IPS DF 19.7 (cell line): ENCODE results near the gene SPRED2.

Experiments
- DNase-seq: peaks from one replicate; pipeline ENCODE4 v3.0.0-alpha.2; 2013; ENCODE audit warnings: low read depth, low spot score

Gene SPRED2, protein sequence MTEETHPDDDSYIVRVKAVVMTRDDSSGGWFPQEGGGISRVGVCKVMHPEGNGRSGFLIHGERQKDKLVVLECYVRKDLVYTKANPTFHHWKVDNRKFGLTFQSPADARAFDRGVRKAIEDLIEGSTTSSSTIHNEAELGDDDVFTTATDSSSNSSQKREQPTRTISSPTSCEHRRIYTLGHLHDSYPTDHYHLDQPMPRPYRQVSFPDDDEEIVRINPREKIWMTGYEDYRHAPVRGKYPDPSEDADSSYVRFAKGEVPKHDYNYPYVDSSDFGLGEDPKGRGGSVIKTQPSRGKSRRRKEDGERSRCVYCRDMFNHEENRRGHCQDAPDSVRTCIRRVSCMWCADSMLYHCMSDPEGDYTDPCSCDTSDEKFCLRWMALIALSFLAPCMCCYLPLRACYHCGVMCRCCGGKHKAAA

DNA sequence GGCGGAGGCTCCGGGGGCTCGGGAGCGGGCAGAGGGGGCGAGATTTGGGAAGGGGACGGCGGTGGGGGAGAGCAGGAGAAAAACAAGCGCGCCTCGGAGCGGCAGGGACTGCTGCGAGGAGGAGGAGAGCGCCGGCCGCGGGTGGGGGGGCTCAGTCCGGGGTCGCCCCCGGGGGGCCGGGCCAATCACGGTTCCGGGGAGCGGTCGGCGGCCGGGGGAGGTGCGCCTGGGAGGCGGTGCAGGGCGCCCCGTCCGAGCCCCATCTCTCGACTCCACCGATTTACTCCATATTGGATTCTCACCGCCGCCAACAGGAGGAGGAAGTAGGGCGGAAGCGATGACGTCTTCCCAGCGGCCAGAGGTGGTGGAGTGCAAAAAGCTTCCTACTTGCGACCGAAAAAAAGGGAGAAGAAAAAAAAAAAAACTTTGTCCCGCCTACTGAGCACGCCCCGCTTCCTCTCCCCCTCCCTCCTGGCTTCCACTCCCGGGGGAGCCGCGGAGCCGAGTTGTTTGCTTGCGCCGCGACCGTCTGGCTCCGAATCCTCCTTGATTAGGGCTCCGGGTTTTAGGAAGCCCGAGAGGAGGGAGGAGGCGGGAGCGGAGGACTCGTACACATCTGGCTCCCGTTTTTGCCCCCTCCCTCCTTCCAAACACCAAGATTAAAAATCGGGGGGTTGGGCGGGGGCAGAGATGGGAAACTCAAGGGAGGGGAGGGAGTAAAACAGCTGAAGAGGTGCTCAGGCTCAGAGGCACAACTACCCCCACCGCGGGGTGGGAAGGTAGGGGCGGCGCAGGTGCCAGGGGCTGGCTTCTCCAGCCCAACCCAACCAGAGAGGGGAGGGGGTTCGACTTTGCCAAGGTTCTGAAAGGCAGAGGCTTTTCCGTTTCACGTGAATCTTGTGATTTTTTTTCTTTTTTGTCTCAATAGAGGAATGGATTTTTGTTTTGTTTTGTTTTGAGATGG, at the start of gene SPRED2:
Gene SPRED2, minus strand, starts transcription at position 373 of the 964 bp plus-strand sequence. CDS start 612 bp downstream, outside the sequence.
- peak; percentile 85 for DNase-seq

- DNase-seq = no peak
Measured at GRCh38 chr2:65481961-65482360, 49.6 kb upstream of the SPRED2 start.

DNA sequence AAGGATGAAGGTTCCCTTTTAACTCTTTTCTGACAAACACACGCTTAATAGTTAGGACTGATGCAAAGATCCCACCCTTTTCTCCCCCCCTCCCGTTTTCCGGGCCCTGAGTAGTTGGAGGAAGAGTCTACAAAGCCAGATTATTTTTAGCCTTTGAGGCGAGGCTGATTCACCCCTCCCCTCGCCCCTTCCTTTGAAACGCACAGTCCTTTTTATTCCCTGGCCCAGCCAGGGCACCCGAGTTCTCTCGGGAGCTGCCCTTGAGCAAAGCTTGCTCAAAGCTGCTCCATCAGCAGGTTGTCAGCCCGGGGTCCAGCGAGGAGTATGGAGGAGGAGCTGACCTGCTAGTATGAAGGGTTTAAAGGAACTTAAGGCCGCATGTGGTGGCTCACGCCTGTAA, 47.1 kb upstream of the SPRED2 start:
- DNase-seq = no peak

DNA sequence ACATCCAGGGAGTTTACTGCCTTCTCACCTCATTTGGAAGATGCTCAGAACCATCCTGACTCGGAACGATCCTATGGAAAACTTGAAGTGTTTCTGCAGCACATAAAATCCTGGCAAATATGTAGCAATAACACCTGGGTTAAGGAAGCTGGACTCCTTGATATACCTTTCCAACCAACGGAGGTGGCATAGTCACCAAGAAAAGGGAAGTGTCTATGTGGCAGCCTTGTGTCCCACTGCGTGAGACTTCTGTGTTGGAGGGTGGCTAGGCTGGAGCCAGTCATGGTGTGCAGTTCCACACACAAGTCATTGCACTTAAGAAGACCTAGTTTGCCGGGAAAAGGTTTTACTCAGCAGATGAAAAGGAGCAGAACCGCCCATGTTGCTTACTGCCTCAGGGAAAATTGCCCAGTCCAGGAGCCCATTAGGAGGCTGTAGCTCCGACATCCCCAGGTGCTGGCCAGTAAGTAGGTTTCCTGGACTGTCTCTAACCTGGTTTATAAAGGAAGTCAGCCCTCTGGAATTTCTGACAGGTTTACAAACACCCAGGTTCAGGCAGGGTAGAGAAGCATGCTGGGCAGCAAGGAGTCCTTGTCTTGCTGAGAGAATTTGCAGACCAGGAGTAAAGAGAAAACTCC, 46.2 kb upstream of the SPRED2 start:
- no peak for DNase-seq

GRCh38 chr2:65477590-65477989, 45.2 kb upstream of the SPRED2 start:
- DNase-seq = no peak

DNA sequence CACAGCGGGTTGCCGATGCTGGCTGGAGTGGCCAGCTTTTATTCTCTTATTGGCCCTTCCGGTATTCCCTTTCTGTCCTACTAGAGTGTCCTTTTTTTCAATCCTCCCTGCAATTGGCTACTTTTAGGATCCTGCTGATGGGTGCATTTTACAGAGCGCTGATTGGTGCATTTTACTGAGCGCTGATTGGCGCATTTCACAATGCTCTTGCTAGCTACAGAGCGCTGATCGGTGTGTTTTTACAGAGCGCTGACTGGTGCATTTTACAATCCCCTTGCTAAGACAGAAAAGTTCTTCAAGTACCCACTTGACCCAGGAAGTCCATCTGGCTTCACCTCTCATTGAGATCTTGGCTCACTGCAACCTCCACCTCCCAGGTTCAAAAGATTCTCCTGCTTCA, 44.4 kb upstream of the SPRED2 start:
- no peak for DNase-seq

- no peak for DNase-seq
Measured at GRCh38 chr2:65475000-65475399, 42.6 kb upstream of the SPRED2 start.

DNA sequence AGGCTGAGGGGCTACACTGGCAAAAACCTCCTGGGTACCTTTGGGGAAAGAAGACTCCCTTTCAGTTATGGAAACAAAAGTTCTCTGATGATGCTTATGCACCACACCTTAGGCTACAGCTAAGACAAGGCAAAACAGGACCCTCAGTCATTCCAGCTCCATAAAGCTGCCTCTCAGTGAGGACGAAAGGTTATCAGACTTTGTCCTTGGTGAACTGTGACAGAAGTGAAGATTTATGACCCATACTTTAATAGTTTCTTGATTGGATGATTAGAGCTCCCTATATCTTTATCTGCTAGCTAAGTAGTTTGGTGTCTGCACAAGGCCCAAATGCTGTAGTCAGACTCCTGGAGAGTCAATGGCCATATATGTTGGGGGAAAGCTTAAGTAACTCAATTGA, 40.6 kb upstream of the SPRED2 start:
- DNase-seq = no peak

GRCh38 chr2:65471409-65471808, 39.0 kb upstream of the SPRED2 start:
- no peak for DNase-seq

DNA sequence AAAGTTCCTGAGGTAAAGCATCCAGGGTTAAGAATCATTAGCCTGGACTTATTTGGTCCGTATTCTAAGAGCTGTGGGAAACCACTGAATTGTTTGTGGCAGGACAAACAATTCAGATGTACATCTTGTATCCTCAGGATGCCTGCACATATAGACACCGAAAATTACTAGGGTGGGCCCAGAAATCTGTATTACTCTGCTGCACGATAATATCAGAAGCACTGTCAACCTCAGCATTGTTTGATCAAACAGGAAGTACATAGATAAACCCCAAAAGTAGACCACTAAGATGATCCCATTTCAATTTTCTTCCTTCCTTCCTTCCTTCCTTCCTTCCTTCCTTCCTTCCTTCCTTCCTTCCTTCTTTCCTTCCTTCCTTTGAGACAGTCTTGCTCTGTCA, 34.2 kb upstream of the SPRED2 start:
- DNase-seq = no peak

DNA sequence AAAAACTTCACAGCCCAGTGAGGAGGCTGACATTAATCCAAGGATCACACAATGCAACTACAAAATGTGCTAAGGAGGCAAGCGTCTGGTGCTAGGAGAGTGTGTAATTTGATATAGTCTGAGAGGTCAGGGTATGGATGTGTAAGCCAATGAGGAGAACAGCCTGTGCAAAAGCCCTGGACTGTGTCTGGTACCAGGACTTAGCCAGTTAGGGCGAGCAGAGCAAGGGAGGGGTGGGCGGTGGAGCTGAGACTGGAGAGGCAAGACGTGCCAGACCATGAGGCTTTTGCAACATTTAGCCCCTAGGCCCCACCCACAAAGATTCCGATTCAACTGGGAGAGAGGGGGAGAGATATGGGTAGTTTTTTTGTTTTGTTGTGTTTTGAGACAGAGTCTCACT, 33.5 kb upstream of the SPRED2 start:
- no peak for DNase-seq

DNA sequence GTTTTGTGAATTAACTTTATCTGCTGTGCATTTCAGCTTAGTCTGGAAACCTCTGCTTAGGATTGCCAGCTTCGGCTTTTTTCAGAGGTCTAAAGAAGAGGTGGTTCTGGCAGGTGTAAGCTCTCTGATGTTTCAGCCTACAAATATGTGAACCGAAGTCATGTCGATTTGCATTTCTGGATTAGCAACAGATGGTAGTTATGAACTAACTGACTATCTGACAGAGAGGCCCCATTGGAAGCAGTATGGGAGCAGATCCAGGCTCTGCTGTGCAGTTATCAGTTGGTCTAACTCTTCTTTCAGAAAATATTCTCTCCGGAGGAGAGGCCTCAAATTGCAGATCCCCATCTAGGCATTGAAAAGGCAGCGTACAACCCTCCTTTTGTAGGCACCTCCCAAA, 32.7 kb upstream of the SPRED2 start:
- no peak for DNase-seq

DNA sequence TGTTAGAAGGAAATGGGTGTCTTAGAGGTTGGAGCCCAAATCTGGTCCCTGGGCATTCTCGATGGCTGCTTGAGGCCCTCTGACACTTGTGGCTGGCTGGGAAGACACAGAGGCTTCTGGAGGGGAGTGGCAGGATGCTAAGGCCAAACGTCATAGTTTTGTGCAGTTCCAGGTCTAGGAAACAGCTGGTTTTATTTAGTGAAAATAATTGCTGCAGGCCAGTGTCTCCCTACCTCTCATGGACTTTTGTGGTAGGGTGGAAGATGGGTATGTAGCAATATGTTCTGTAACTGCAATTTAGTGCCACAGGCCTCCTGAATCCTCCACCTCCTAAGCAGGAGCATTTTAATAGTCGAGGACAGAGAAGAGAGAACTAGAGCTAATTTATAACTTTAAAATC, 32.2 kb upstream of the SPRED2 start:
- DNase-seq = no peak

DNA sequence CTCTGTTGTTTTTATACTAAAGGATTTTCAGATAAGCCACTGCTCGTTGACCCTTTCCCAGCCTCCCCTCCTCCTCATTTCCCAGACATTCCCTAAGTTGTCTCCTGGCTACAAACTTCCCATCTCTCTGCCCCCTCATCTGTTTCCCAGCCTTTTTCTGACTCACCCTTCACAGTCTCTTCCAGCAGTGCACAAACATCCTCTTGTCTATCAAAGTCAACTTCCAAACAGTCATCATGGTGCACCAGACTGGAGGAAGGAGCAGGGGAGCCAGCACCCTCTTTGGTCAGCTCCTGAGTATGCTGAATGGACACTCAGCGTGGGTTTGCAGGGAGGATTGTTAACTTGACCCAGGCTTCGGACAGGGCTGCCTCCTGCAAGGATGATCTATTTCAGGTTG, 26.6 kb upstream of the SPRED2 start:
- no peak for DNase-seq

DNA sequence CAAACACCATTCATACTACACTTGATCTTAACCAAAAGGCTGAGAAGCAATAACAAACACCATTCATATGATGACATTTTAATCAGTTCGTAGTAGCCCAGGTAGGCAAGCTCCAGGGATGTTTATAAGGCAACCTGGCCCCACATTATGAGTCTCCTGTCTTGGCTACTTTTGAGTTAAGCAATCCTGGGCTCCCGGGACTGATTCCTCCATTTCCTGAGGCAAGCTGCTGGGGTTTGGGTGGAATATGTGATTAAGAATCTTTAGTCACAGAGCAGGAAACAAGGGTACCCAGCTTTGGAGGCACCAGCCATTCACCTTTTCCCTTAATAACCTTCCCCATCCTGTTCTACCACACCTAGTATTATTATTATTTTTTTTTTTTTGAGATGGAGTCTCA, 24.5 kb upstream of the SPRED2 start:
- no peak for DNase-seq

DNA sequence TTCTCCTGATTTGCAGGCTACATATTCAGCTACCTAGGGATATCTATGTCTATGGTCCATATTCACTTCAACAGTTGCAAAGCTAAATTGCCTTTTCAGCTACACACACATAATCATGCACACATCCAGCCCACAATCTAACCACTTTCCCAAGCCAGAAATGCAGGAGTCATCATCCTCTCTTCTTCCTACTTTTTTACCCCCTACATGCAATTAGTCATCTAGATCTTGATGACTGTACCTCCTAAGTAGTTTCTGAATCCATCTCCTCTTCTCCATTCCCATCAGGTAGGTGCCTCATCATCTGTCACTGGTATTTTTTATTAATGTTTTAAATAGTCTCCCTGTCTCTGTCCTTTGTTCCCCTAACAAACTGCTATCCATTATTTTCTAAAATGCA, 23.7 kb upstream of the SPRED2 start:
- DNase-seq = no peak

DNA sequence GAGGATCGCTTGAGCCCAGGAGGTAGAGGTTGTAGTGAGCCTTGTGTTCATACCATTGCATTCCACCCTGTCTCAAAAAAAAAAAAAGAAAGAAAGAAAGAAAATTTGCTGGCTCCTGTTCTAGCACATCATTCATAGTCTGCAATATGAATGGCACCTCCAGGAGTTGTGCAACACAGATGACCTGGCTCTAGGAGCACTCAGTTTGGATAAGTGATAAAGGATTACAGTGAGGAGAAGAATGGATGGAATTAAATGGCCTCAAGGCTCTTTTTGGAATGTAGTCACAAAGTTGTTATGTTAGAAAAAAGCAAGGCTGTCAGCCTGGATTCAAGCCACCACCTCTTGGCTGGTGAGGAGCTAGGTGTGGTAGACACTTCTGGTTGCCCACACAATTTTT, 21.5 kb upstream of the SPRED2 start:
- DNase-seq = no peak

DNA sequence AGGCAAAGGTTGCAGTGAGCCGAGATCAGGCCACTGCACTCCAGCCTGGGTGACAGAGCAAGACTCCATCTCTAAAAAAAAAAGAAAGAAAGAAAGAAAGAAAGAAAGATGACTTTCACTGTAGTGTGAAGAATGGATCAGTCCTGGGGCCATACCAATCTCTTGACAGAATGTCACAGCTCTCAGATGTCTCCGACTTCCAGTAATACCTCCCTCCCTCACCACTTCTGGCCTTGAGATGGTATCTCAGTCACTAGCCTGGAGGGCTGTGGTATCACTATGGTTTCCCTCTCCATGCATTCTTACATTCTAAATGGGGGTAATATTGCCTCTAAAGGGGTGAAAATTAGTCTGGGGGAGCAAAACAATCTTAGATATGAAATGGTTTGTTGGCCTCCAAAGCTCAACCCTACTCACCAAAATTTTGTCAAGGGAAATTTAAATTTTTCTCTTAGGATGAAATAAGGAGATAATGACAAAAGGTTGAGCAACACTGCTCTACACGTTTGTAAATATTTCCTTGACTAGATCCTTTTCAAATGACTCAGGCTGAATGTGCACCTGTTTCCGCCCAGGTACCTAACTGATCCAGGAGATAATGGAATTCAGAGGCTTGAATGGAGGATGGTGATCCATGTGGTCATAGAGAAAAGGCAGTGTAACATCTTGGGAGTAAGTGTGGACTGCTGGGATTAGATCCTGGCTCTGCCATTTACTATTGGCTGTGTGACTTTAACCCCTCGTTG, 19.9 kb upstream of the SPRED2 start:
- no peak for DNase-seq

DNA sequence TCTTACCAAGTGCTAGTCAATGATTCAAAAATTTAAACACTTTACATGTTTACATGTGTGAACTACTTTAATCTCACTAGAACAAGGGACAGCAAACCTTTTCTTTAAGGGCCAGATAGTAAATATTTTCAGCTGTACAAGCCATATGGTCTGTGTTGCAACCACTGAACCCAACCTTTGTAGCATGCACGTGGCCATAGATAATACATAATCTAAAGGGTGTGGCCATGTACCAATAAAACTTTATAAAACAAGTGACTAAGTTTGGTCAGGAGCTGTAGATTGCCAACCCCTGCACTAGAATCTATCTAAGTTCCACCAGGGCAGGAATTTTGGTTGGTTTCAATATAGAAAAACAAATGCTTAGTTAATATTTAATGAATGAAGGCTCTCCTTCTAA, 18.4 kb upstream of the SPRED2 start:
- no peak for DNase-seq

DNA sequence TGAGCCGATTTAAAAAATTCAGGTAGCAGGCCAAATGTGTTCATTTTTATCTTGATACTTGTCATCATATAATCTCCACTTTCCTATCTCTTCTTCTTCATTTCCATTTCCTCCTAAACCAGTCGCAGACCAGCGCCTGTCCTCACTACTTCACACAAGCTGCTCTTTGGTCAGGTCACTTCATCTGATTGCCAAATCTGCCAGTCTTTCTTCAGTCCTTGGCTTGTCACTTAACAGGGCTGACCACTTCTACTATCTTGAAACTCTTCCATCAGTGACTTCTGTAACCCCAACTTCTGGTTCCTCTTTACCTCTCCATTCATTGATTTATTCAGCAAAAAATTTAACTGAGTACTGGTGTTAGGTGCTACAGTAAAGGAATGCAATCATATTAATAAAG, 18.0 kb upstream of the SPRED2 start:
- no peak for DNase-seq

GRCh38 chr2:65443509-65444186, 11.2 kb upstream of the SPRED2 start:
- no peak for DNase-seq
